HG03196 (cell line): ENCODE measurements around the gene CADM2.
"Not testable (repeated sequence)": the region's sequence is repeated elsewhere in the genome, so short reads cannot be mapped to it uniquely, and the experiment has no call there.

Source experiments
- ATAC-seq: cut with Tn5 transposase; IDR thresholded peaks from one replicate; pipeline ENCODE4 v1.9.1; 2021; ENCODE audit not compliant: unreplicated experiment

Gene CADM2

GRCh38 chr3:85631070-85631469 is 672.3 kb downstream of the CADM2 start:
- no peak for ATAC-seq

- no peak for ATAC-seq
Observed at GRCh38 chr3:85632921-85633320, 674.1 kb downstream of the CADM2 start.

- no peak for ATAC-seq
Observed at GRCh38 chr3:85652360-85652759, 693.6 kb downstream of the CADM2 start.

- ATAC-seq, result no peak
Observed at GRCh38 chr3:85660451-85660850, 701.7 kb downstream of the CADM2 start.

- no peak for ATAC-seq
Observed at GRCh38 chr3:85662462-85662861, 703.7 kb downstream of the CADM2 start.

- ATAC-seq, result no peak
Observed at GRCh38 chr3:85667744-85668143, 709.0 kb downstream of the CADM2 start.

GRCh38 chr3:85670634-85671205 is 711.9 kb downstream of the CADM2 start:
- no peak for ATAC-seq

- ATAC-seq, result no peak
Observed at GRCh38 chr3:85672761-85673160, 714.0 kb downstream of the CADM2 start.

- no peak for ATAC-seq
Observed at GRCh38 chr3:85678713-85679112, 719.9 kb downstream of the CADM2 start.

- ATAC-seq, result no peak
Observed at GRCh38 chr3:85681906-85682305, 723.1 kb downstream of the CADM2 start.

- no peak for ATAC-seq
Observed at GRCh38 chr3:85691196-85691595, 732.4 kb downstream of the CADM2 start.

- ATAC-seq, result no peak
Observed at GRCh38 chr3:85697156-85697555, 738.4 kb downstream of the CADM2 start.

GRCh38 chr3:85706130-85706529 is 747.3 kb downstream of the CADM2 start:
- ATAC-seq, result no peak

GRCh38 chr3:85708325-85708724 is 749.5 kb downstream of the CADM2 start:
- not testable (repeated sequence) for ATAC-seq

GRCh38 chr3:85709346-85709892 is 750.6 kb downstream of the CADM2 start:
- no peak for ATAC-seq

GRCh38 chr3:85710490-85710889 is 751.7 kb downstream of the CADM2 start:
- no peak for ATAC-seq

- ATAC-seq, result no peak
Observed at GRCh38 chr3:85721409-85722145, 762.8 kb downstream of the CADM2 start.

GRCh38 chr3:85725809-85726208 is 767.0 kb downstream of the CADM2 start:
- no peak for ATAC-seq

GRCh38 chr3:85726241-85726640 is 767.5 kb downstream of the CADM2 start:
- ATAC-seq, result no peak

GRCh38 chr3:85737846-85738245 is 779.1 kb downstream of the CADM2 start:
- no peak for ATAC-seq

- no peak for ATAC-seq
Observed at GRCh38 chr3:85740561-85740960, 781.8 kb downstream of the CADM2 start.

- no peak for ATAC-seq
Observed at GRCh38 chr3:85758442-85758841, 799.7 kb downstream of the CADM2 start.

GRCh38 chr3:85760342-85760741 is 801.6 kb downstream of the CADM2 start:
- no peak for ATAC-seq
